GM18520 (cell line): ENCODE results near the gene AUTS2.

ENCODE experiments used
- ATAC-seq: cut with Tn5 transposase; IDR thresholded peaks from one replicate; pipeline ENCODE4 v1.9.1; 2021; ENCODE audit not compliant: unreplicated experiment

Gene AUTS2

GRCh38 chr7:70743531-70744325 lies 1145.5 kb downstream of the AUTS2 start:
- no peak for ATAC-seq

GRCh38 chr7:70744492-70744891 lies 1146.2 kb downstream of the AUTS2 start:
- no peak for ATAC-seq

DNA sequence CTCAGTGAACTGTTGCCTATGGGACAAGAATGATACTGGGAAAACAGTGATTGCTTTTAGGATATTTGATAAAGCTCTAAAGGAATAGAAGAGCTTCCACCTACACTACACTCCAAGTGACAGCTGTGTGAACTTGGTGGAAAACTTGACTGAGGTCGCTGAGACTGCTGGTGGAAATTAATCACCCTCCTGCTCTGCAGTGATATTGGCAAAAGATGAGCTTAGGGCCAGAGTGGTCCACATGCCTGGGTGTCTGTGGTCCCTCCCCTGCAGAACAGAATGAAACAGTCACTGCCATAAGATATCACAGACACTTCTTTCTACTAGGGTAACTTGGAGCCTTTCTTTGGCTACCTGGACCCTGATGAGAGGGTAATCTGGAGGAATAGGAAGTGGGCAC lies 1151.6 kb downstream of the AUTS2 start:
- ATAC-seq, result no peak

- ATAC-seq, result no peak
Observed at GRCh38 chr7:70751895-70752294, 1153.6 kb downstream of the AUTS2 start.

DNA sequence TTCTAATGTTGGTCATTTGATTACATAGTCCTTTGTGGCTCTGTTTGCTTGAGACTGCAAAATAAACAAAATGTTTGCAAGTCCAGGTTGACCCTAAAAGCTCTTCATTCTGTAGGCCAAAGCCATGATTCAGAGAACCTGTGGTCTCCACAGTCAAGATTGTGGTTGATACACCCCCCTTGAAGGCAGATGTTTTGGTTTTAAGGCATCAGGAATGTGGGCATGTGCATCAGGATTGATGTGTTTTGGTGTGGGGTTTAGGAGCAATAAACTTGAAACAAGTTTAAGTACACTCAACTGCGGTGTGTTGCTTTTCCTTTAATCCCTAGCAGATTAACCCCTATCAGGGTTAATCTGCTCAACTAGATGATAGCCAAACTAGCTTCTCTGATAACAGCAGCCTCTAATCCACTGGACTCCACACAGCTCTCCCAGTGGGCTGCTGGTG lies 1154.5 kb downstream of the AUTS2 start:
- no peak for ATAC-seq

DNA sequence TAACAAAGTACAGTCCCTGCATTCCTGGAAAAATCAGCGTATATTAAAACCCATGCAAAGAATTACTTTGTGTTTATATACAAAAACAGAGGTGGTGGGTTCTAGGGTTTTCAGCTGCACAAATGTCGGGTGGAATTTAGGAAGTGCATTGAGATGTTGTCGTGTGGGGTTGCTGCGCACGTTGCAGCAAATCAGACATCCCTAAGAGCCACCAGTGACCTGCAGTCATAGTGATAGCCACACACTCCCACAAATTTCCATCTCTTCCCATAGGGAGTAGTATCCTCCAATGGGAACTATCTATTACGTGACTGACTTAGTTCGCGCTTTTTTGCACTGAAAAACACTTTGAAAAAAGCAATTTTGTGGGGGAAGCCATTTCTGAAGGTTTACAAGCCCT lies 1158.5 kb downstream of the AUTS2 start:
- no peak for ATAC-seq

DNA sequence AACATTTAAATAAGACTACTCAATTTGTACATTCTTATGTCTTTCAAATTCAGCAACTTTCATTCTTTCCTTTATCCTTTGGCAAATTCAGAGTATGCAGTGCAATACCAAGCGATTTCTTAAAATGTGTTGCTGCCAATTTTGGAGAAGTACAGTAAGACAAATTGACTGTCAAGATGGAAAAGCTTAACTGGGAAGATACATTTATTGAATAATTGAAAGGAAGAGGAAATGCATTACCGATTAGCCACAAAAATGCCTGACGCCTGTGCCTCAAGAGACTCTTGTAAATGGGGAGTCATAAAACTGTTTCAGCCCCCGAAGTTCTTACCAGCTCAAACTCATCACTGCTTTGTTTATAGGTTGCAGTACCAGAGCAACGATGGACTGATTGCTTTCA lies 1160.4 kb downstream of the AUTS2 start:
- no peak for ATAC-seq

DNA sequence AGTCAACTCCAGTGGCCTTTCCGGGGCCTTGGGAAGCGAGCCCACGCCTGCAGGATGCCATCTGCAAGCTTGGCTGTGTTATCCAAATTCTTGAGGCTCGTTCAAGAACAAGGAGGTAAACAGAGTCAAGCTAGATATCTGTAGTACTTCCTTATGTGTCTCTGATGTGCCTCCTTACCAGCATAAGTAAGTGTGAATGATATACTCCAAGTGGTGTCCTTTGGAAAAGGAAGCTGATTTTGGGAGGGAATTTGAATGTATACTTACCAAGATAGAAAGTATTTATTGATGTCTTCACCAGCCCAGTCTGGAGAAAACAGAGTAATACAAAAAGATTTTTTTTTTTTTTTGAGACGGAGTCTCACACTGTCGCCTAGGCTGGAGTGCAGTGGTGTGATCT lies 1161.4 kb downstream of the AUTS2 start:
- no peak for ATAC-seq

GRCh38 chr7:70761711-70762328 lies 1163.5 kb downstream of the AUTS2 start:
- no peak for ATAC-seq

- no peak for ATAC-seq
Observed at GRCh38 chr7:70762696-70763095, 1164.4 kb downstream of the AUTS2 start.

DNA sequence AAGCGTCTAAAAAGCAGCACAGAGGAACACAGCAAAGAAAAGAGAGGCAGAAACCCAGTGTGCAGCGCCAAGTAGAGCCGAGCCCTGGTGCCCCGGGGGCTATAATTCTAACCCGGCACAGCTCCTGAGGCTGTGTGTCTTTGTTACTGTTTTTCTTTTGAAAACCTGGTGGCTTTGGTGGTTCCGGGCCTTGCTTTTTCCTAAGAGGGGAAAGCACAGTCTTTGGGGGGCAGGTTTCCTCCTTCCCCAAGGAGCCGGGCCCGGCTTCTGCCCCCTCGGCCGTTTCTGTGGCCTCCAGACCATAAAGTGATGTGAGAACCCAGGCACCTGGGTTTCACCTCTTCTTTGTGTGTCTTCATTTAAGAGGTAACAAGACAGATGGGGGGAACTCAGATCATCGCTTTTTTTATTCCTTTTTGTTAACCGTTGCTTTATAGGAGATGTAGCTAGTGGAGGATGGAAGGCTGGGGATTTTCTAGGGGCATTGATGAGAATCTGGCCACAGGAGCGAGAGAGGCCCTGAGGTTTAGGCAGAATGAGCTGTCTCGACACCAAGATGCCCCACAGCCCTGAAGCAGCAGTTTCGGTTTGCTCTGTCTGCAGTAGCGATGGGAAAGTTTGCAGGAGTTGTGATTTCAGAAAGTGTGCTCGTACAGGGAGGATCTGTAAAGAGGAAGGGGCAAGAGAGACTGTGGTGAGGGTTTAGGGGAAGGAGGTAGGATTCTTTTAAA lies 1165.9 kb downstream of the AUTS2 start:
- peak; percentile 93 for ATAC-seq

DNA sequence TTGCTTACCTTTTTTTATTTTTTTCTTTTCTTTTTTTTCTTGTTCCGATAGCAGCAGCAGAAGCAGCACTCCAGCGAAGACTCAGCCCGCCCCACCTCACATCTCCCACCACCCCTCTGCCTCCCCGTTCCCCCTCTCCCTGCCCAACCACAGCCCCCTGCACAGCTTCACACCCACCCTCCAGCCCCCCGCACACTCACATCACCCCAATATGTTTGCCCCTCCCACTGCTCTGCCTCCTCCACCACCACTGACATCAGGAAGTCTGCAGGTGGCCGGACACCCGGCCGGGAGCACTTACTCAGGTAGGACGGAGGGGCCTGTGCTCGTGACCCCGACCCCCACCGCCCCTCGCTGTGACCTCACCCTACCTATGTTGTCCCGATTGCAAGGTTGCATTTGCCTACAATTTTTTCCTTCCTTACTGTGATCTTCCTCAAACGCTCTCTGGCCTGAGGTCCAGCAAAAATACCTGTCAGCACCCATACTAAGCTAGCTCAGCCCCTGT lies 1166.5 kb downstream of the AUTS2 start:
- ATAC-seq, result no peak

- no peak for ATAC-seq
Observed at GRCh38 chr7:70765651-70766050, 1167.4 kb downstream of the AUTS2 start.

DNA sequence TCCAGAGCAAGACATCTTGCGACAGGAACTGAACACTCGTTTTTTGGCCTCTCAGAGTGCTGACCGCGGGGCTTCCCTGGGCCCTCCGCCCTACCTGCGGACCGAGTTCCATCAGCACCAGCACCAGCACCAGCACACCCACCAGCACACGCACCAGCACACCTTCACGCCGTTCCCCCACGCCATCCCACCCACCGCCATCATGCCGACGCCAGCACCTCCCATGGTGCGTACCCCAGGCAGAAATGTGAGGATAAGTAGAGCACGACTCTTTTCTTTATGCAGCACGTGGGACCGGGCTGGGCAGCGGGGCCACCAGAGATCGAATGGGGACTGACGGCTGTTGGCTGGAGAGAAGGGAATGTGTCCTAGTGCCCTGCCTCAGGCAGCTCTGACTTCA lies 1167.8 kb downstream of the AUTS2 start:
- no peak for ATAC-seq

GRCh38 chr7:70766694-70767093 lies 1168.4 kb downstream of the AUTS2 start:
- no peak for ATAC-seq

DNA sequence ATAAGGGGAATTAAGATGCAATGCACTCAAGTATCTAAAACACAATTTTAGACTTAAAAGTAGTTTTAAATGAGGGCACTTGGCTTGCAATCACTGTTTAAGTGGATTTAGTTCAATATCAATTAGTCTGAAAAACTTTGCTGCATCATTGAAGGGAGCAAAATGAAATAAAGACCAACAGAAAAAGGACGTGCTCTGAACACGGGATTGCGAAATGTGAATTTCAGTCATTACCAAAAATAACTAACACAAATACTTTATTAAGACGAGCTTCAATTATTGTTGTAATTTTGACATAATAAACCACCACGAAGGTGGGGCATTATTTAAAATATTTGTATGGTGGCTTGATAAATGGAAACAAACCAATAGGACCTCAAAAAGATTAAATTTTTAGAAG lies 1171.9 kb downstream of the AUTS2 start:
- ATAC-seq, result no peak

GRCh38 chr7:70771451-70771850 lies 1173.2 kb downstream of the AUTS2 start:
- ATAC-seq, result no peak

DNA sequence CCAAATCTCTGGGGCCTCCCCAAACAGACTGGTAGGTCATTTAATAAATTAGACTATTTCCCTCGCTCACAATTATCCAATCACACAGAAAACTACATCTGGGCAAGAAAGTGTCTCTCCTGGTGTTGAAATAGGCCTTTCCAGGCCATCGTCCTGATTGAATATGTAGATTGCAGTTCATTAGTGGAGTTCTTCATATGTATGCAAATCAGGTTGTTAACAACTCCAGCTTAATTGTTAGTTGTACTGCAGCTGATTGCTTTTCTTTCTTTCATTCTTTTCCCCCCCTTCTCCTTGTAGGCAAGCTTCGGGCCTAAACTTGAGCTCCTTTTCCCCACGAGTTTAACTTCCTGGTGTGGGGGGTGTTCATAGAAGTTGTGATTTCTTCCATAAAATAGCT lies 1174.6 kb downstream of the AUTS2 start:
- no peak for ATAC-seq

GRCh38 chr7:70773406-70773805 lies 1175.1 kb downstream of the AUTS2 start:
- ATAC-seq, result no peak

DNA sequence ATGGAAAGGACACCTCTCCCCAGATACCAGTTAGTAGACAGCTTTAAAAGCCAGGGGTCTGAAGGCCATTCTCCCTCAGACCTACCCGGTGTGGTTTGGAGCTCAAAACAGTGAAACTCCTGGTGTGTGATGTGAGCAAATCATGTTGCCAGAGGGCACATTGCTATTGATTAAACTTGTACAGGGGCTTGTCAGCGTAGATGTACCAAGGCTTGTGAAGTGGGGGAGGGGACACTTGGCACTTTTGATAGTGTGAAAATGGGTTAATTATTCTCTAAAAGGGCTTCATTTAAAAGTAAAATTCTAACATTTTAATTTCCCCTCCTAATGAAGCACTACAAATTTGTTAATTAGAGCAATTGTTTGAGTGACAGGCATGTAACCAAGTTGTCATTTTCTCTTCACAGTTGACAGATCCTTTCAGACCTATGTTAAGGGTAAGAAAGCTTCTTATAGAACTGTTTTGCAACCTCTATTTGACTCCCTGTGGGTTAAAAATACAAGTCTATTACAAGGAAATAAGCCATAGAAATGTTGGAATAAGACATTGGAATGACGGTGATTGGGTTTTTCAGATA lies 1176.8 kb downstream of the AUTS2 start:
- no peak for ATAC-seq

- no peak for ATAC-seq
Observed at GRCh38 chr7:70775570-70776156, 1177.4 kb downstream of the AUTS2 start.
